ENCODE measurements around the gene RALGPS2.

Gene RALGPS2

DNA sequence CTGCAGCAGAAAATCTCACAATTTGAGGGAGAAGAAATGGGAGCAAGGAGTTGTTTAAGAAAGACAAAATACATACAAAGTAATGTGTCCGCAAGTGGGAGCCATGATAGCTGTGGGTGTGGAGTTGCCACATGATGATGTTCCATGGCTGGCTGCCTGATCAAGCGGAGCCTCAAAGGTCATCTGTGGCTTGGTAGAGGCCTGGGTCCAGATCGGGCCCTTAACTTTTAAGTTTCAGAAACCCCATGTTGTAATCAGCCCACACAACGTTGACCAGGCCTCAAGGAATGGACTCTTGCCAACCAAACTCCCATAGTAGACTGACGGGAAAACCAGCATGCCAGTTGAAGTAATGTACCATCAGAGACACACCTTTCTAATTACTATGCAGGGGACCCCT lies 210.6 kb downstream of the RALGPS2 start:
- no peak overlapping the region for H3K4me3 ChIP-seq (ENCODE audit: low read depth, low read length)
- no peak for DNase-seq (ENCODE audit: low read depth)
- TF ChIP-seq, protein P1, sequence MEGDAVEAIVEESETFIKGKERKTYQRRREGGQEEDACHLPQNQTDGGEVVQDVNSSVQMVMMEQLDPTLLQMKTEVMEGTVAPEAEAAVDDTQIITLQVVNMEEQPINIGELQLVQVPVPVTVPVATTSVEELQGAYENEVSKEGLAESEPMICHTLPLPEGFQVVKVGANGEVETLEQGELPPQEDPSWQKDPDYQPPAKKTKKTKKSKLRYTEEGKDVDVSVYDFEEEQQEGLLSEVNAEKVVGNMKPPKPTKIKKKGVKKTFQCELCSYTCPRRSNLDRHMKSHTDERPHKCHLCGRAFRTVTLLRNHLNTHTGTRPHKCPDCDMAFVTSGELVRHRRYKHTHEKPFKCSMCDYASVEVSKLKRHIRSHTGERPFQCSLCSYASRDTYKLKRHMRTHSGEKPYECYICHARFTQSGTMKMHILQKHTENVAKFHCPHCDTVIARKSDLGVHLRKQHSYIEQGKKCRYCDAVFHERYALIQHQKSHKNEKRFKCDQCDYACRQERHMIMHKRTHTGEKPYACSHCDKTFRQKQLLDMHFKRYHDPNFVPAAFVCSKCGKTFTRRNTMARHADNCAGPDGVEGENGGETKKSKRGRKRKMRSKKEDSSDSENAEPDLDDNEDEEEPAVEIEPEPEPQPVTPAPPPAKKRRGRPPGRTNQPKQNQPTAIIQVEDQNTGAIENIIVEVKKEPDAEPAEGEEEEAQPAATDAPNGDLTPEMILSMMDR (IDR thresholded peaks at IDR 0.05; ENCODE audit: insufficient read depth, low read depth, low read length, missing control alignments), result no peak

DNA sequence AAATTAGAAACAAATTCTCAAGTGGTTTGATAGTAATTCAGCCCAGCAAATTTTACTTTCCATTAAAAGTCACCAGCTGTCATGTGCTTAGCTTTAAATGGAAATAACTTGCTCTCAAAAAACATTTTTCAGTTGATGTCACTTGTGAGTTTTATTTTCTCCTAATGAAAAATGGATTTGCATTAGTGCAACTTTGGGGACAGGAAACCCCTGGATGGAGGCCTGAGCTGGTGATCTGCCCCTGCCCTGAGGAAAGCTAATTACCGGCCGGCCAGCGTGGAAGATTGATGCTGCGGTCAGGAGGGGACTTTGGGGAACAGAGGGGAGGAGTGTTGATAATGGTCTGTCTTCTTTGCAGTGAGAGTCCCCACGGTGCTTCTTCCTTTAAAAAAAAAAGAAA lies 212.7 kb downstream of the RALGPS2 start:
- no peak for DNase-seq (ENCODE audit: low read depth)
- no peak overlapping the region for H3K4me3 ChIP-seq (ENCODE audit: low read depth, low read length)
- TF ChIP-seq, protein P1 (IDR thresholded peaks at IDR 0.05; ENCODE audit: insufficient read depth, low read depth, low read length, missing control alignments), result no peak

DNA sequence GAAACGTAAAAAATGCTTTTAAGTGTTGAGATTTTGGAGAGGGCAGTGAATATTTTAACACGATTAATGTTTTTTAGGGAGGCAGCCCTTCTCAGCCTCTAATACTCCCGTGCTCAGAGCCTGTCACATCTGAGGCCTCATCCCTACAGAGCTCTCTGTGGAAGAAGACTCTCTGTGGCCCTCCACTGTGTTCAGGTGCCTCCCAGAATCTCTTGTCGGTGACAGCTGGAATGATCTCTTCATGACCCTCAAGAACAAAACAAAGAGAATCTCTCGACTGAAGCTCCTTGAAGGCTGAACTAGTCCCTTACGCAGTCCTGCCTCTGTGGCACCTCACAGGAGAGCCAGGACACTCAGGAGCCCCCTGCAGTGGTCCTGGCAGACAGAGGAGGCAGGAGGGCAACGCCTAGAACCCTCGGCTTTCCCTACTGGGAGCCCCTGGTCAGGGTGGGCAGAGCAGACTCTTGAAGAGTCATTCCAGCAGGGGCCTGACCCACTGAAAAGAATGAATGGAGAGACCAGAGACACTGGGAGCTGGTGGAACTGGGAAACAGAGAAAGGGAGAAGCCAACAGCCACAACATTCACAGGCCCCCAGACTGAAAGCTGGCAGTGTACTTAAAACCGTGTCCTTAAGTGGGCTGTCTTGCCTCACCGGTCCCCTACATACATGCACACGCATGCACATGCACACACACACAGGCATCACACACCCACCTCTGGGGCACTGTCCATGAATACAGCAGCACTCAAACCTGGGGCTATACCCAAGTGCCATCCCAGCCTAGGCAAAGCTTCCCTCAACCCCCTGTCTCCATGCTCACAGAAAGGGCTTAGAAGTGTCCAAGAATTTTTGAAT lies 213.3 kb downstream of the RALGPS2 start:
- no peak for DNase-seq (ENCODE audit: low read depth)
- TF ChIP-seq, protein P1 (IDR thresholded peaks at IDR 0.05; ENCODE audit: insufficient read depth, low read depth, low read length, missing control alignments), result no peak
- H3K4me3 ChIP-seq (ENCODE audit: low read depth, low read length), result no peak overlapping the region

DNA sequence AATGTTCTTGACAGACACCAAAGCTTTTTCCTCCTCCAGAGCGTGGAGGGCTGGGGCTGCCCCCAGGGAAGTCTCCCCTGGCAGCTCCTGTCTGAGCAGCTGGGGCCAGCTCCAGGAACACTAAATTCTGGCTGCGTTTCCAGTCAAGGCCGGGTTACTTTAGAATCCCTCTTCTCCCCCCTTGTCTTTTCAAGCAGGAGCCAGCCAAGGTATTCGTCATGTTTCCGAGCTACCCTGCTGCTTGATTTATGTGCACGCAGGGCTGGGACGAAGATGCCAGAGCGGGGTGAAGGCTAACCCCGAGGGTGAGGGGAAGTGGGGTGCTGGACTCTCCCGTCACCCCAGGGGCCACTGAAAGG lies 213.9 kb downstream of the RALGPS2 start:
- H3K4me3 ChIP-seq (ENCODE audit: low read depth, low read length), result no peak overlapping the region
- no peak for DNase-seq (ENCODE audit: low read depth)
- TF ChIP-seq, protein P1 (IDR thresholded peaks at IDR 0.05; ENCODE audit: insufficient read depth, low read depth, low read length, missing control alignments), result no peak

DNA sequence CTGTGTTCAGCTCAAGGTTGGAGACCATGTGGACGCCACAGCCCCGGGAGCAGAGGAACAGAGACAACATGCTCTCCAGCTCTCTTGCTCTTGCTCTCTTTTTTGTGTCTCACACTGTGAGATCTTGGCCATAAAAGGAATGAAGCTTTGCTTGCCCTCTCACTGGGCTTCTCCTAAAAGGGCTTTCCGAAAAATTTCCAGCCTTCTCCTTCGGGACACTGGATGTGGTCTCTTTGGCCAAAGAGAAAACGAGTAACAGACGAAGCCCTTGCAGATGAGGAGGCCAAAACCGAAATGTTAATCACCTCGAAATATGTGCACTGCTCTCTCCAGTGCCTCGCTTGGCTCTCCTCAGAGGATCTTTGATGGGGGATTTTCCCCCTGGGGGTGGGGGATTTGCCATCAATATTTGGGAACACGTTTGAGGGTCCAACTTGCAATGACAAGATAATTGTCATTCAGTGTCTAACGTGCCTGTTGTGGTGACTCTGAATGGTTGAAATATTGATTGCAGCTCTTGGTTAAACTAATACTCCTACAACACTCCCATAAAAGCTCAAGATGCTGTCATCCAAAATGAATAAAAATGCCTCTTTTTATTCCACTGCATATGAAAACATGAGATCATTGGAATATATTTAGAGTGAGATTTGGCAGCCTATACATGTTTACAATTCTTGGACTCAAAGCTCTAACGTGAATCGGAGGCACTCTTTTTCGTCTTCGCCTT lies 214.5 kb downstream of the RALGPS2 start:
- H3K4me3 ChIP-seq (ENCODE audit: low read depth, low read length), result no peak overlapping the region
- TF ChIP-seq, protein P1 (IDR thresholded peaks at IDR 0.05; ENCODE audit: insufficient read depth, low read depth, low read length, missing control alignments), result no peak
- DNase-seq (ENCODE audit: low read depth), result no peak

DNA sequence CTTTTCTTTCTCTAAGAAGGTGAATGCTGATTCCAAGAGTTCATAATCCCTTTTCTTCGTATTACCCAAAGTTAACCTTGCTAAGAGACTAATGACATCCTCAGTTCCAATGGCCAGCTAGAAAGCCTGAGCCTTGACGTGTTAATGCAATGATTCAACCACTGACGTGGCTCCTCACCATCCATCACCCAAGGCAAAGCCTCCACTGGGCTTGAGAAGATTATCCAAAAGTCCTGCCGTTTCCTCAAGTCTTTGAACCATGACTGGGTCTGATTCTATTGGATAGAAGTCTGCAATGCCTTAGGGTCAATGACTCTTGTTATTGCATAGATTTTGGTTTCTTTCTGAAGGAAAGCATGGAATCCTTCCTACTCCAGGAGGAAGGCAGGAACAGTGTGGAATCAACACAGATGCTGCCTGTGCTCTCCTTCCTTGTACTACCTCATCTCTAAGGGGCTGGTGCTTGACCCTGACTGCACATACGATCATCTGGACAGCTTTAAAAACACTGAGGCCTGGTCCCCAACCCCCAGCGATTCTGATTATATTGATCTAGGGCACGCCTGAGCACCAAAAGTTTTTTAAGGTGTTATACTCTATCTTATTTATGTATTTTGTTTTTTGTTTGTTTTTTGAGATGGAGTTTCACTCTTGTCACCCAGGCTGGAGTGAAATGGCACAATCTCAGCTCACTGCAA lies 215.2 kb downstream of the RALGPS2 start:
- TF ChIP-seq, protein P1 (IDR thresholded peaks at IDR 0.05; ENCODE audit: insufficient read depth, low read depth, low read length, missing control alignments), result no peak
- no peak for DNase-seq (ENCODE audit: low read depth)
- no peak overlapping the region for H3K4me3 ChIP-seq (ENCODE audit: low read depth, low read length)
